Stimulated activated CD4-positive, alpha-beta T cell treated with anti-CD3 and anti-CD28 coated beads, Interleukin-4, amount 100 ng/mL, for 48 hours (primary cell): Measurements from ENCODE around the gene ZNF816.
"Not testable (repeated sequence)": the region's sequence is repeated elsewhere in the genome, so short reads cannot be mapped to it uniquely, and the experiment has no call there.

Experiments
- DNase-seq, 2 donors: peaks; one replicate each; pipeline ENCODE4 v3.0.0-alpha.2; 2020; ENCODE audit warnings: low read depth in 2 of 2

The ZNF816 gene

DNA sequence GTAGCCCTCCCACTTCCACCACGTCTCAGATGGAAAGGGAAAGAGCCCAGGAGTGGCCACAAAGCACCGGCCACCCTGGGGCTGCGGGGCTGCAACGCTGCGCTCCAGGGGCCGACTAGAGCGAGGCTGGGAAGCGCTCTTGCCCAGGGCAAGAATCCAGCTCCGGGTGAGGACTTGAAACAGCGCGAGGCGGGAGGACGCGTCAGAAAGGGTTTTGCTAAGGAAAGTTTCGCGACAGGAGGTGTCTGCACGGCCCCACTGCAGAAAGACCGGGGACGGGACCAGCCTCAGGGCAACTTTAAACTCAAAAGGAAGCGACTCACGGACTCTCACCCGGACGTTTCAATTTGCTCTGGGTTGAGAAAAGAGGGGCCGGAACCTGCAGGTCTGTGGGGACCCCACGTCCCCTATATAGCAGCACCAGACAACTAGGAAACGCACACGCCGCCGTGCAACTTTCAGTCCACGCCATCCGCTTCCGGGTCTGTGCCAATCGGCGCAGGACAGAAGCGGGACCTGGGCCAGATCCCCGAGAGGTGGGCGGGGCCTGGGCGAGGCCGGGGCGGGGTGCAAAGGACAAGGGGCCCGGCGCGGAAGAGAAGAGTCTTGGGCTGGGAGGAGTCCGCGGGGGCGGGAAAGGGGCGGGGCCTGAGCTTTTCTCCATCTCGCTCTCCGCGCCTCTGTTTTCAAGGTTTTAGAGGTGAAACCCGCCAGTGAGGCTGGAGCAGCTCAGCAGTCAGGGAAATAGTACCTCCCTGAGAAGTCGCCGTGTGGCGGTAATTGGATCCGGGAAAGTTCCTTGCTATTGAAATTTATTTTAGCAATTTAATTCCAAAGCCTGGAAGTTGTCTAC lies at the start of gene ZNF816:
TSS of gene ZNF816 (minus strand) at position 488 of the 853 bp plus-strand sequence. CDS start 6,792 bp downstream, outside the sequence.
- peak; percentile 98 to 99 for DNase-seq

DNA sequence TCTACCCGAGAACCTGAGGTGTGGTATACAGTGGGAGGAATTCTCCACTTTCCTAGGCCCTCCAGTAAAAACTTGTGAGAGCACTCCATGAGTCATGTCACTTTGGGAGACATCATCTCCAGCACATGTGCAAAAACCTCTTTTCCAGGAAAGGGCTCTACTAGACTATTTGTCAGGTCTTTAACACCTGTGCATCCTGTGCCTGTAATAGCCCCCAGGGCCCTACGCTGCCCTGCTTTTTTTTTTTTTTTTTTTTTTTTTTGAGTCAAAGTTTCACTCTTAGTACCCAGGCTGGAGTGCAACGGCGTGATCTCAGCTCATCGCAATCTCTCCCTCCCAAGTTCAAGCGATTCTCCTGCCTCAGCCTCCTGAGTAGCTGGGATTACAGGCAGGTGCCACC lies 49.3 kb upstream of the ZNF816 start:
- DNase-seq = no peak

DNA sequence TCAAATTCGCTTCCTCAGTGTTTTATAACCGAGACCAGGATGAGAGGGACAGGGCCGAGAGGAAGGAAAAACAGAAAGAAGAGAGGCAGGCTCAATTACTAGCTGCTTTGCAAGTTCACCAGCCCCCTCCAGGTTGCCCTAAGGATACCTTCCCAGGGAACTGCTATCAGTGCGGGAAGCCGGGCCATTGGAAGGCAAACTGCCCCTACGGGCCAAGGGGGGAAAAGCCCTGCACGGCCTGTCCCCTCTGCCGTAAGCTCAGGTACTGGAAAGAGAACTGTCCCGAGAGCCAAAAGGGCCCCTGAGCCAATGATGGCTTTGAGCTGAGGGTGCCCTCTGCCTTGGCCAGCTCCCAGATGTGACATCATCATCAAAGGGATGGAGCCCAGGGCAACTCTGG lies 47.8 kb upstream of the ZNF816 start:
- no peak for DNase-seq

DNA sequence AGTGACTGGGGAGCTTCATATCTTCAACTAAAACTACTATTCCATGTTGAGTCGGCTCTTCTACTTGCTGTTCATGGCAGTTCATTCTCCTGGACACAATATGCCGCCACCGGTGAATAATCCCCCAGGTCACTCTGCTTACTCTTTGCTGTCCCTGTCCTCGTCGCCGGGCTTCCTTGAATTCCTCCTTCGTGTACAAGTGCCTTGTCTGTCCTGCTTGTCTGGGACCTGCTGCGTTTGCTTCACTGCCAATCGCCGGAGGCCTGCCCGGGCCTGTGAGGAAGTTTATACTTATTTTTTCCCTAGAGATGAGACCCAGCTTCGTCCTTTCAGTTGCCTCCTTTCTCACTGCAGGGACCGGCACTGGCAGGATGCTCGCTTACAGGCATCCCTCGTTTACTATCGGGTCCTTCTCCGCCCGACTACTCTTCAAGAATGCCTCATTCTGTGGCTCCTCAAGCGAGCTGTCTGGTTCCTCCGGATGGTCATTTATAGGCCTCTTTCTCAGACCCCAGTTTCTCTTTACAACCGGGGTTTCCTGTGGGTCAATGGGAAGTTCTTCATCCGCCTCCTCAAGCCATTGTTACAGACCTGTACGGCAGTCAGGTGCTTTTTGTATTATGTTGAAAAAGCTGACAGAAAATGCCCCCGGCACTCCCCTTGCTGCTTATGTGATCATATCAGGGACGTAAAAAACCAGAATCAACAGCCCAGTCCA lies 45.5 kb upstream of the ZNF816 start:
- DNase-seq = no peak

DNA sequence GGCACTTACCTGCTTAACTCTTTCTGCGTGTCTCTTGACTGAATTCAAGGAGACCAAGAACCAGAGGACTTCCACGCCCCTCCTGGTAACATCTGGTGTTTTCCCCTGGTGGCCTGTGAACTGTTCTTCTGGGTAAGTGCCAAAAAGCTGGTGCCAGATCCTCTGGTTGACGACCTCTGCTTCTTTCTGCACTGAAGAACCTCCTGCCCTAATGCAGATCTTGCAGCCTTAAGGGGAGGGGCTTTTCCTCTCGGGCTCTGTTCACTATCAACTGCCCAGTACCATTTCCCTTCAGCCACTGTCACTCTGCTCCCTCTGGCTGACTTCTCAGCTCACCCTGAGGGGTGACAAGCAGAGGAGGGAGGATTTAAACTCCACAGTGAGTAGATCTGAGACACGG lies 44.9 kb upstream of the ZNF816 start:
- DNase-seq = no peak

DNA sequence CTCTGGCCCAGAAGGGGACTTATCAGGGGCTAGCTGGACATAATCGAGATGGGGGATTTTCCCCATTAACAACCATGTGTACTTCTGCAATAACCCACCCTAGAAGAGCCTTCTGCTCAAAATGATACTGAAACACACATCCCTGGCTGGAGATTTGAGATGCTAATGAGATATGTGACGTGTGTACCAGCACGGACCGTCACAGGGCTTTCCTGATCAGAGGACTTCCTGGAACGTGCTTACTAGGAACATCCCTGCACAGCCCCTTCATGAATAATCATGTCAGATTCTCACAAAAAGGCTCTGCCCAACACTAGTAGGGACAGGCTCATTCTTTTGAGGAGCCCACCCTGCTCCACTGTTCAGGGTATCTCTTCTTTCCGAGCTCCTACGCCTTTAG lies 44.5 kb upstream of the ZNF816 start:
- DNase-seq = no peak

DNA sequence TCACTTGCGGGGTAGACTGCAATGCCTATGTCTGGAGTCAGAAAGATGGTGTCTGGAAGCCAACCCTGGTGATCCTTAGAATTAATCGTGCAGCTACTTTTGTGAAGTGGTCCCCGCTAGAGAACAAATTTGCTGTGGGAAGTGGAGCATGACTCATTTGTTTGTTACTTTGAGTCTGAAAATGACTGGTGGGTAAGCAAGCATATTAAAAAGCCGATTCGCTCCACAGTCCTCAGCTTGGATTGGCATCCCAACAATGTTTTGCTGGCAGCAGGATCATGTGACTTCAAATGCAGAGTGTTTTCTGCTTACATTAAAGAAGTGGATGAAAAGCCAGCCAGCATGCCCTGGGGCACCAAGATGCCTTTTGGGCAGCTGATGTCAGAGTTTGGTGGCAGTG lies 41.6 kb upstream of the ZNF816 start:
- DNase-seq = no peak

DNA sequence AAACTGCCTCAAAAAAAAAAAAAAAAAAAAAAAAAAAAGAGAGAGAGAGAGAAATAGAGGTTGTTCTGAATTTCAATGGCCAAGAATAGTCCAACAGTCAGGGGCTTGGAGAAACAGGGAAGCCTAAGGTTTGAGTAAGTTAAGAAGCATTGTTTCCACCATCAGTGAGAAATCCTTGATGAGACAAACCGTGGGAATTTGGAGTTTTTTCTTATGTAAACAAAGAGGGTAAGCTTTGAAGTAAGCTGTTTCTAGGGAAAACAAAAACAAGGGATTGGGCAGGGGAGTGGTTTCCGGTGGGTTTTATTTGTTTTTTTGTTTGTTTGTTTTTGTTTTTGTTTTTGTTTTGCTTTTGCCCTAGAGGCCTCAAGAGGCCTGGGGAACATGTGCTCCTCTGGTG lies 39.8 kb upstream of the ZNF816 start:
- DNase-seq = no peak

DNA sequence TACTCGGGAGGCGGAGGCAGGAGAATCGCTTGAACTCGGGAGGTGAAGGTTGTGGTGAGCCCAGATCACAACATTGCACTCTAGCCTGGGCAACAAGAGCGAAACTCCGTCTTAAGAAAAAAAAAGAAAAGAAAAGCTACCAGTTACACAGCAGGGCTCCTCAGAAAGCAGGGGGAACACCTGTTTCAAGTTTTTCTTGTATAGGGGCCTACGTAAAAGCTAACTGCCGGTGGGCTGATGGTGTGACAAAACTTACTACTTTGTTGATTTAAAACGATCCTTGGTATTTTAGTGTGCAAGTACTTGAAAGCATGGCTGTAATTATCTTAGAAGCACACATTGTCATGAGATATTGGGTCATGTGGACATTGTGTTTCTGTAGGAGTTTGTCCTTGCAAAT lies 35.3 kb upstream of the ZNF816 start:
- no peak for DNase-seq

DNA sequence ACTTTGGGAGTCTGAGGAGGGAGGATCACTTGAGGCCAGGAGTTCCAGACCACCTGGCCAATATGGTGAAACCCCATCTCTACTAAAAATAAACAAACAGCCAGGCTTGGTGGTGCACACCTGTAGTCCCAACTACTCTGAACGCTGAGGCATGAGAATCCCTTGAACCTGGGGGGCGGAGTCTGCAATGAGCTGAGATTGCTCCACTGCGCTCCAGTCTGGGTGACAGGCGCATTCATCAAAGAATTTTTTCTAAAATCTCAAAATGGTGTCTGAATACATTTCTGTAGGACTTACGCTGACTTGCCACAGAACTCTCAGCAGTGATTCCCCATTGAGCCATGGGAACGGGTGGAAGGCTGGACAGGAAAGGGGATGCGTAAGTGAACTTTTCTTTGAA lies 33.0 kb upstream of the ZNF816 start:
- DNase-seq = no peak

DNA sequence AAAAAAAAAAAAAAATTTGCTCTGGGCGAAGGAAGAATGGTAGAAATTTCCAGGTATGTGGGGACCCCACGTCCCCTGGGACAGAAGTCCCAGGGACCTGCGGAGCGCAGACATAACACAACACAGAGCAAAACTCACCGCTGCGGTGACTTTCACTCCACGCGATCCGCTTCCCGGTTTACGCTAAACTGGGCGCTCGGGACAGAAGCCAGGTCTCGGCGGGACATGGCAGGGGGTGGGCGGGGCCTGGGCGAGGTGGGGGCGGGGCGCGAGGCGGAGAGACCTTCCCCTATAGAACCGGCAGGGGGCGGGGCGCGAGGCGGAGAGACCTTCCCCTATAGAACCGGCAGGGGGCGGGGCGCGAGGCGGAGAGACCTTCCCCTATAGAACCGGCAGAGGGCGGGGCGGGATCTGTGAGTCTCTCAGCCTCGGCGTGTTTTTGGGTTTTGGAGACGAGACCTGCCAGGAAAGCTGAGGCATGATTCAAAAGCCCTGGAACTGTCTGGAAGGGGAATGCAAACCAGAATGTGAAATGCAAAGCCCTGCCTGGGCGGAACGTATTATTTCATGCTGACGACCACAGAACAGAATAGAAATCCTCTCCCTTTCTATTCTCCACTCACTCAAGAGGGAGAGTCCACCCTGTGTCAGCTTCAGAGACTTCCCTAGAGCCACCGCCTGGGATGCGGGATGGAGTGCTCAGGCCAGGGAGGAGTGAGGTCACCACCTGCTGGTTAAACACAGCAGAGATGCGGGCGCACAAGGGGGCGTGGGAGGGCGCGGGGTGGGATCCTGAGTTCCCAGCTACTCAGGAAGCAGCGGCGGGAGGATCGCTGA lies 30.9 kb upstream of the ZNF816 start:
- peak; percentile 58 to 72 for DNase-seq

DNA sequence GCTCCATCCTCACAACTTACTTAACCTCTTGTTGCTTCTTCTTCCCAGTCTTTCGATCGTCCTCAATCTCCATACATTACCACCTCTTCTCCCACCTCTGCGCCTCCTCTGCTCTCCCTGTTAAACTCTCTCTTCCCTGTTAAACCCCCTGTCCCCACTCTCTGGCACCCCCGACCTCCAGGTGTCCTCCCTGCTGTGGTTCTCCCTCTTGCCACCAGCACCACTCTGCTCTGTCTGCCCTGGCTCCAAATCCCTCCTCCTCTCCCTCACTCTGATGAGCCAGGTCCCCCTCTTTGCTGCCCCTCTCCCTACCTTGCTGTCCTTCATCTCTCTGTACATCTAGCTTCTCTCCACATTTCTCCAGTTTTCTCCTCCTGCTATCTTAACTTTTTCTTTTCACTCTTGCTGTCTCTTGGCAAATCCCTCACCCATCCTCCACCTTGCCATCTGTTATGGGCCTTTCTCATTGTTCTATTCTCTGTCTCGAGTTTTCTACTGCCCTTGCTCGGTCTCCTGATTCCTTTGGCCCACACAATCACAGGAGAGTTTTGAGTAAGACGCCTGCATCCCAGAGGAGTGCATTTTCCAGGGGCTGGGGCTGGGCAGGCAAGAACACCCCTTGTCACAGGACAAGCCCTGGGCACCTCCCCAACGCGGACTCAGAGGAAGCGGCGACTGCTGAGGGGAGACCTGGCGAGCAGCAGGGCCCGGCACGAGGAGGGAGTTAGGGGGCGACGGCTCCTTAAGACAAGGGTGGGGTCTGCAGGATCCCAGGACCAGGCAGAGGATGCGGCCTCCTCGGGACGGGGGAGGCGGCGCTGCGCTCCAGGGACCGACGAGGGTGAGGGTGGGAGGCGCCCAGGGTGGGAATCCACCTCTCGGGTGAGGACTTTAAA lies 29.7 kb upstream of the ZNF816 start:
- no peak for DNase-seq

DNA sequence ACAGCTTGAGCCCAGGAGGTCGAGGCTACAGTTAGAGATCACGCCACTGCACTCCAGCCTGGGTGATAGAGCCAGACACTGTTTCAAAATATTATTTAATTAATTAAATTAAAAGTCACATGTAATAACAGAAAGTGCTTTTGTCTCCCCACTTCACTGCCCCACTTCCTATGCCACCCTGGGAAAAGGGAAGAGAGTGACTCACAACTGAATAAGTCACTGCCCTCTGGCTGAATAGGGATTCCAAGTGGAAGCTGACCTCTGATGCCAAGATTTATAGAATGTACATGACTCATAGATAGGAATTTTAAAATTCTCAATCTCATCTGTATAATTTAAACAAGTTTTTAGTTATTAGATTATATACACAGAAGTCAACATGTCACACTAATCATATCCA lies 28.8 kb upstream of the ZNF816 start:
- DNase-seq = no peak

DNA sequence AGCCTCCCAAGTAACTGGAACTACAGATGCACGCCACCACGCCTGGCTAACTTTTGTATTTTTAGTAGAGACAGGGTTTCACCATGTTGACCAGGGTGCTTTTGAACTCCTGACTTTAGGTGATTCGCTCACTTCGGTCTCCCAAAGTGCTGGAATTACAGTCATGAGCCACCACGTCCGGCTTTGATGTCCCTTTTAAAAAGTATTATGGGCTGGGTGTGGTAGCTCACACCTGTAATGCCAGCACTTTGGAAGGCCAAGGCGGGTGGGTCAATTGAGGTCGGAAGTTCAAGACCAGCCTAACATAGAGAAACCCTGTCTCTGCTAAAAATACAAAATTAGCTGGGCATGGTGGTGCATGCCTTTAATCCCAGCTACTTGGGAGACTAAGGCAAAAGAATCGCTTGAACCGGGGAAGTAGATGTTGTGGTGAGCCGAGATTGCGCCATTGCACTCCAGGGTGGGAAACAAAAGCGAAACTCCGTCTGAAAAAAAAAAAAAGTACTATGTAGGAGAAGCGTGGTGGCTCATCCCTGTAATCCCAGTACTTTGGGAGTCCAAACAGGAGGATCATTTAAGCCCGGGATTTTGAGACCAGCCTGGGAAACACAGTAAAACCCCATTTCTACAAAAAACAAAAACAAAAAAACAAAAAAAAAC lies 28.2 kb upstream of the ZNF816 start:
- DNase-seq = no peak

DNA sequence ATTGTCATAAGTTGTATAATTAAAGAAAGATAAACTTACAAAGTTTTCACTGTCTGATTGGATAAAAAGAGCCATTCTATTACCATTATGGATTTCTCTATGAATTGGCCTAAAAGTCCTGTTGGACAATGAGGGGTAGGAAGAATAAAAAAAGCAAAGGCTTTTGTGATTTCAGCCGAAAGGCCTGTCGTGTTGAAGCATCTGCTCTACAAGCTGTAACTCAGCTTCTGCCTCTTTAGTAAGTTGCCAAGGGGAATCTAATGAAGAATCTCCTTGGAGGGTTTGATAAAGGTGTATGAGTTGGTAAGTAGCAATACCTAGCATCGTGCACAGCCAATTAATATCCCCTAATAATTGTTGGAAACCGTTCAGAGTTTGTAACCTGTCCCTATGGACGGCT lies 25.8 kb upstream of the ZNF816 start:
- no peak for DNase-seq

DNA sequence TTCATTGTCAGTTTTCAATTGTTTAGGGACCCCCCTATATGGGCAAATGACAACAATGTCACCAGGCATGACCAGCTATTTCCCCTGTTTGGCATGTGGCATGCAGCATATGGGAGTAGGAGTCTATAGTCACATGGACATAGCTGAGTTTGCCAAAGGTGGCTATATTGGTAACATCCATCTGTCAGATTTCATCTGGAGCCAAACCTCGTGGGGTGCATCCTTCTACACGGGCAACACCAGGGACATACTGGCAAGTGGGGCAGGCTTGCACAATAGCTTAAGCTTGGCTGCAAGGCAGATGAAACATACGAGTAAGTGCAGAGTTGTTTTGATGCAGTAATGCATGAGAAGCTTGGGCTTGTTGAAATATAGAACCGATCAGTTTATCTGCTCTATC lies 24.5 kb upstream of the ZNF816 start:
- no peak for DNase-seq

DNA sequence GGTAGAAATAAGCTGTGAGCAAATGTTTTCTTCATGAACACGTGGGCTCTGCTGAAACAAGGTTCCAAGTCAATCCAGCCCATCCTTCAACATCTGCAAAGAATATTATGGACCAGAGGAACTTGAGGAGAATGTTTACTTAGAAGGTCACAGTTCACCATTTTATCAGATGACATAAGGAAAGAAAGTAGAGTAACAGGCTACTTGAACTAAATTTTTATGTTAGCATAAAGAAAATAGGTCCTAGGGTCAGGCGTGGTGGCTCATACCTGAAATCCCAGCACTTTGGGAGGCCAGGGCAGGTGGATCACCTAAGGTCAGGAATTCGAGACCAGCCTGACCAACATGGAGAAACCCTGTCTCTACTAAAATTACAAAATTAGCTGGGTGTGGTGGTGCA lies 20.5 kb upstream of the ZNF816 start:
- not testable (repeated sequence) for DNase-seq

DNA sequence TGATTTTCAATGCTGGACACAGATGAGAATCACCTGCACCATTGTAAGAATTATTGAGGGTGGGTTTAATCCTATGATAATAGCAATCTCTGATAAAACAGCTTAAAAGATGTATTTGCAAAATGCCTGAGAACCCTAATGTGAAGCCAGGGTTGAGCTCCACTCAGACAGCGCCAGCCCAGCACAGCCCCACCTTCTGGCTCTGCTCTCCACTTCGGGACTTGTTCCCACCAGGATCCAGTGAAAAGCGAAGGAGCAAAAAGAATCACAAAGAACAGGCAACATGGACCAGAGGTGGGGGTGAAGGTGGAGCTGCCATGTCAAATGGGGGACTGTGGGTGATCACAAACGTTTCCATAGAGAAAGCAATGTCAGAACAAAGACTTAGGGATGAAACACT lies 18.6 kb upstream of the ZNF816 start:
- no peak for DNase-seq

DNA sequence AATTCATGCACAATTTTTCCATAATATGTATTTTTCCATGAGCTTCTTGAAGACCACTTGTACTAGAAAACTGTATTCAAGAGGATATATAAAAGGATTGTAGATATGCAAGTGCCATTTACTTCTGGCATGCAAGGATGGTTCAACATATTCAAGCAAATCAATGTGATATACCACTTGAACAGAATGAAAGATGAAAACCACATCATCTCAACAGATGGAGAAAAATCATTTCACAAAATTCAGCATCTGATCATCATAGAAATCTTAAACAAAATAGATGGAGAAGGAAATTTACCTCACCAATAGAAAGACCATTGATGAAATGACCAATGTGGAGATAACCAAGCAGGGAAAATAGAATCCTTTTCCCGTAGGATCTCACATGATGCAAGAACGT lies 5.1 kb upstream of the ZNF816 start:
- no peak for DNase-seq

DNA sequence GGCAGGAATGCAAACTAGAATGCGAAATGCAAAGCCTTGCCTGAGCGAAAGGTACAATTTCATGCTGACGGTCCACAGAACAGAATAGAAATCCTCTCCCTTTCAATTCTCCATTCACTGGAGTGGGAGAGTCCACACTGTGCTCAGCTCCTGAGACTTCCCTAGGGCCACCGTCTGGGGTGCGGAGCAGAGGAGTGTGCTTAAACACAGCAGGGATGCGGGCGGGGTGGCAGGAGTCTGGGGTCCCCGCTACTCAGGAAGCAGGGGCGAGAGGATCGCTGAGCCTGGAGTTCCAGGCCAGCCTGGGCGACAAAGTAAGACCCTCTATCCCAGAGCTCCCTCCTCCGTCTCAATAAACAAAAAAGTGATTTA lies 552 bp upstream of the ZNF816 start:
- DNase-seq = no peak

DNA sequence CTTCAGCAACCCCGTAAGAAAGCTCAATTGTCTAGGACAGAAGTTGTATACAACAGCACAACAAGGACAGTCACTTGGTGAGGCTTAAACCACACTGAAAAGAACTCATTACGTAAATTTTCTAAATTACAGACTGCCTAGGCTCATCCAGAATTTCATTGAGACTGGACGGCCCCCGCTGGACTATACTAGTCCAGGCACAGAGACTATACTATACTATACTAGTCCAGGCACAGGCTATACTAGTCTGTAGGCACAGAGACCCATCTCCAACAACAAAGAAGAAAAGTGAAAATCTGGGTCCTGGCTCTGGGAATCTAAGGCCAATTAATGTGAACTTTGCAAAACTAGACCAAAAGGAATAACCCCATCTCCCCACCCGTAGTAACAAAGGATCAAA lies 700 bp downstream of the ZNF816 start:
- no peak for DNase-seq
